ENCODE measurements around the gene TRPM4. TPM values are rescaled to one million over a fixed set of nuclear protein-coding genes. Genes with fewer than 3 reads are reported as not detected.
"Not testable (repeated sequence)": the region's sequence is repeated elsewhere in the genome, so short reads cannot be mapped to it uniquely, and the experiment has no call there.

The TRPM4 gene
- 44.1 TPM for total RNA-seq
- long read RNA-seq, full-length matches to known transcripts = 26 of 112 reads
- long read RNA-seq, partial matches to known transcripts = 65 of 112 reads
- long read RNA-seq, other reads (novel, unspliced or antisense) = 21 of 112 reads

DNA sequence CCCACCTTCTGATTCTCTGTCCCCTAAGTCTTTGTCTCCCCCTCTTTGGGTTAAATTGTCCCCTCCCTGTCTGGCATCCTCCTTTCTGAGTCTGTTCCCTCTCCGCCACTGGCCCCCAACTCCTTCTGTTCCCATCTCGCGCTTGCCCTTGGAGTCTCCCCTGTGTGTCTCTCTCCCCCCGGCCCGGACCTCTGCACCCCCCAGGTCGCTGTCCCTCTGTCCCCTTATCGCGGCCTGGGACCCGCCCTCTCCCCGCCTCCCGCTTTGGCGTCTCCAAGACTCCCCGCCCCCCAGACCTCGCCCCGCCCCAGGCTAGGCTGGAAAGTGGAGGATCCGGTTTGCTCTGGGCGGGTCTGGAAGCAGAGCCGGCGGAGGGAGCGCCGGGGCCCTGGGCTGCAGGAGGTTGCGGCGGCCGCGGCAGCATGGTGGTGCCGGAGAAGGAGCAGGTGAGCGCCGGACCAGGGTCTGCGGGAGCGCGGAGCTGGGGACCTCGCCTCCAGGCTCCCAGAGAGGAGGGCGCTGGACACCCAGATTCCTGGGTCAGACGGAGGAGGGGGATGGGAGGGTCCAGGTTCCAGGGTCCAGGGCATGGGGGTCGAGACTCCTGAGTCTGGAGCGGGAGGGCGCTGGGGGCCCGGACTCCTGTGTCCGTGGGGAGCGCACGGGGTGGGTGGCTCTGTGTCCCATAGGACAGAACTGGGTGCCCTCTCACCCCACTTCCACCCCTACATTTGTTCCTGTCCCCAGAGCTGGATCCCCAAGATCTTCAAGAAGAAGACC, at the start of gene TRPM4:
Gene TRPM4 (plus strand): TSS at position 348 of the 780 bp plus-strand sequence. CDS start 75 bp downstream, at position 423.
- DNase-seq (ENCODE audit: low spot score) = peak; percentile 96
- intact Hi-C loops (cut with DNase I) = loop anchor here (5.0 kb wide), 1 partner anchor 285 kb away; the partner anchor contains the start of gene PPP1R15A

DNA sequence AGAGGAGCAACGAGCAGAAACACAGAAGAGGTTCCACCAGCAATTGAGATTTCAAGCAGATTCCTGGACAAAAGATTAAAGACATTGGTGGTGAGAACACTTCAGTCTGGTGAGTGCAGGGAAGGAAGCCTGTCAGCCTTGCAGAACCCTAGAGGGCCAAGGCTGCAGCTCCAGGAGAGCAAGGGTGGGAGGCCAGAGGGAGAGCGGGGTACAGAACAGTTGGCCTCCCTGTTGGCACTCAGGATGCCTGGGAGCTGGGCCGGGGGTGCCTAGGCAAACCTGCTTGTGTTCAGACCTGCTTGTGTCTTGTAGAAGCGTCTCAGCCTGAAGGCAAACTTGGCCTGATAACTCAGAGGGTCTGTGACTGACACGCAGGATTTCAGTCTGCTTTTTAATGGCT, 48.5 kb upstream of the TRPM4 start:
- no peak for DNase-seq (ENCODE audit: low spot score)
- intact Hi-C loops (cut with DNase I) = no loop called here

- DNase-seq (ENCODE audit: low spot score) = no peak
- intact Hi-C loops (cut with DNase I) = no loop called here
Measured at GRCh38 chr19:49109569-49110233, 47.9 kb upstream of the TRPM4 start.

- intact Hi-C loops (cut with DNase I) = no loop called here
- no peak for DNase-seq (ENCODE audit: low spot score)
Measured at GRCh38 chr19:49110567-49110966, 47.0 kb upstream of the TRPM4 start.

GRCh38 chr19:49111218-49111998, 46.2 kb upstream of the TRPM4 start:
- intact Hi-C loops (cut with DNase I) = no loop called here
- no peak for DNase-seq (ENCODE audit: low spot score)

DNA sequence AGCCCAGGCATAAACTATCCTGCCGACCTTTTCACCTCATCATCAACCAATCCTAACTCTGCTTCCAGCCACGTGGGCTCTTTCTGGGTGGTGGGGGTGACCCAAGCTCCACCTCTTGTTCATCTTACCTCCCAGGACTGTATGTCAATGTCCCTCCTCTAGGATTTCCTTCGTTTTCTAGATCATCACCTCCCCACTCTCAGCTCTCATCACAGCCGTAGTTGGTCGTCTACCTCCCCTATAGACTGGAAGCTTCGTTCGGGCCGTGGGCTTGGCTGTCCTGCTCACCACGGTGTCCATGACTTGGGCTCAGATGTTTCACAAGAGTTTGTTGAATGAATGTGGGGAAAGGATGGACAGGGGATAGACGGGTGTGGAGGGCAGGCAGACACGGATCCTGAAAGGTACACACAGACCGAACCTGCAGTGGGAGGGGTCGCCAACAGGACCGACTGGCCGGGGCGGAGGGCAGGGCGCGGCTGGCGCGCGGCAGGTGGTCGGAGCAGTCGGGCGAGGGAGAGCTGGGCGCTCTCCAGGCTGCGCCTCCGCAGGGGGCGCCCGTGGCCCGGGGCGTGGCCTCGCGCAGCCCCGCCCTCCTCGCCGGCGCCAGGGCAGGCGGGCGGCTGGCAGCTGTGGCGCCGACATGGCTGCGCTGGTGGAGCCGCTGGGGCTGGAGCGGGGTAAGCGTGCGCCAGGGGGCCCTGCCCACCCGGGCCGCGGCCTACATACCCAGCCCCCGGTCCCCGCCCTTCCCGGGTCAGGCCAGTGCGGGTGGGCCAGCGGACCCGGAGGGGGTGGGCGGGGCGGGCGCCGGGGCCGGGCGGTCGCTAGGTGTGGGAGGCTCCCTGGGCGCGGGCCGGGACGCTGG, 43.6 kb upstream of the TRPM4 start, which contains the start of gene LIN7B:
Gene LIN7B (plus strand): TSS at position 609 of the 868 bp plus-strand sequence. CDS start 35 bp downstream, at position 644.
- DNase-seq (ENCODE audit: low spot score) = peak; percentile 87
- intact Hi-C loops (cut with DNase I) = loop anchor here (2.0 kb wide), 1 partner anchor 29 kb away; no protein-coding TSS in a partner anchor

GRCh38 chr19:49114630-49115363, 42.8 kb upstream of the TRPM4 start:
- no peak for DNase-seq (ENCODE audit: low spot score)
- intact Hi-C loops (cut with DNase I) = loop anchor here (2.0 kb wide), 1 partner anchor 28 kb away; no protein-coding TSS in a partner anchor

DNA sequence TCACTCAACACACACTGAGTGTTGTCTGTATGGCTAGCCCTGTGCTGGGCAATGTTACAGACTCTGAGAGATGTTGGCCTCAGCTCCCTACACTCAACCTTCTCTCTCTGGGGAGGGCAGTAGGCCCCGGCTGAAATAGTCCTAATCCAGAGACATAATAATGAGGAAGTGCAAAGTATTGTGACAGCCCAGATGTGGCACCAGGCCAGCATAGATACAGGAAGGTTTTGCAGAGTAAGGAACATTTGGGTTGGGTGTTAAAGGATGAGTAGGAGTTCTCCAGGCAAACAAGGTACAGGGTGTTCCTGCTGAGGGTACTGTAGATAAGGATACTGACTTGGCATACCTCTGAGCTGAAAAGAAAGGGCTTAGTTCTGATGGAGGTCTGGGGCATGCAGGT, 41.0 kb upstream of the TRPM4 start:
- intact Hi-C loops (cut with DNase I) = no loop called here

GRCh38 chr19:49117677-49118564, 39.7 kb upstream of the TRPM4 start:
- intact Hi-C loops (cut with DNase I) = loop anchor here (2.0 kb wide), 1 partner anchor 33 kb away; no protein-coding TSS in a partner anchor
- DNase-seq (ENCODE audit: low spot score) = no peak

More for the DNA sequence above, 41.0 kb upstream of the TRPM4 start:
- no peak for DNase-seq (ENCODE audit: low spot score)

DNA sequence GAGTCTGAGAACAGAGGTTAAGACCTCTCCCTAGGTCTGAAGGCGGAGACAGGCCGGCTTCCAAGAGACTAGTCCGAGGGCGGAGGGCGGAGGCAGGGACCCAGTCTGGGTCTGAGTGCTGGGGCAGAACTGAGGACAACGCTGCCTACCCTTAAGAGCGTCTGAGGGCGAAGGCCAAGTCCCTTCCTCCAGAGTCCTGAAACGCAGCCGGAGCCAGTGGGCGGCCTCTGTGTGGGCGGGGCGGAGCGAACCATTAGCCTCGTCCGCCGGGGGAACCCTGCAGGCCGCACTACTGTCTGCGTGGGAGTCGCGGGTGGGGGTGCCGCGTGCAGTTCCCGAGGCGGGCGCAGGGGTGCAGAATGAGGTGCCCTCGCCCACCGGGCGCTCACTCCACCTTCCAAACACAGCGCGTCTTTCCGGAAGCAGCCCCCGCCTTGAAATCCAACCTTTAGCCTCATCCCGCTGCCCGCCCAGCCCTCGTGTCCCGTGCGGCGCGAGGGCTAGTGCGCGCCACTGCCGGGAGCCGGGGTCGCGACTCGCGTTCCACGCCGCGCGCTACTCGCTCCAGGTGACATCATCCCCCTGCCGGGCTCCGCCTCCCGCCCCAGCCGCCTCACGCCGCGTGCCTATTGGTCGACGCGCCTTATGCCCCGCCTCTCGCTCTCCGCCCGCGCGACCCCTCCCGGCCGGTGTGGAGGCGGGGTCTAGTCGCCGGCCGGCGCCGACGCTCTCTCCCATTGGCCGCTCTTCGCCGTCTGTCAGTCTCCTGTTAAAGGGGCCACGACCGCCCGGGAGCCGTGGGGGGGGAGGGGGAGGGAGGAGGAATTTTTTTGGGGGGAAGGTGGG, 38.8 kb upstream of the TRPM4 start, which contains the start of gene C19orf73:
Gene C19orf73 (minus strand): TSS at position 579 of the 846 bp plus-strand sequence. CDS start 121 bp downstream, at position 458.
- intact Hi-C loops (cut with DNase I) = loop anchor here (2.0 kb wide), 1 partner anchor 32 kb away; no protein-coding TSS in a partner anchor
- peak; percentile 97 for DNase-seq (ENCODE audit: low spot score)

DNA sequence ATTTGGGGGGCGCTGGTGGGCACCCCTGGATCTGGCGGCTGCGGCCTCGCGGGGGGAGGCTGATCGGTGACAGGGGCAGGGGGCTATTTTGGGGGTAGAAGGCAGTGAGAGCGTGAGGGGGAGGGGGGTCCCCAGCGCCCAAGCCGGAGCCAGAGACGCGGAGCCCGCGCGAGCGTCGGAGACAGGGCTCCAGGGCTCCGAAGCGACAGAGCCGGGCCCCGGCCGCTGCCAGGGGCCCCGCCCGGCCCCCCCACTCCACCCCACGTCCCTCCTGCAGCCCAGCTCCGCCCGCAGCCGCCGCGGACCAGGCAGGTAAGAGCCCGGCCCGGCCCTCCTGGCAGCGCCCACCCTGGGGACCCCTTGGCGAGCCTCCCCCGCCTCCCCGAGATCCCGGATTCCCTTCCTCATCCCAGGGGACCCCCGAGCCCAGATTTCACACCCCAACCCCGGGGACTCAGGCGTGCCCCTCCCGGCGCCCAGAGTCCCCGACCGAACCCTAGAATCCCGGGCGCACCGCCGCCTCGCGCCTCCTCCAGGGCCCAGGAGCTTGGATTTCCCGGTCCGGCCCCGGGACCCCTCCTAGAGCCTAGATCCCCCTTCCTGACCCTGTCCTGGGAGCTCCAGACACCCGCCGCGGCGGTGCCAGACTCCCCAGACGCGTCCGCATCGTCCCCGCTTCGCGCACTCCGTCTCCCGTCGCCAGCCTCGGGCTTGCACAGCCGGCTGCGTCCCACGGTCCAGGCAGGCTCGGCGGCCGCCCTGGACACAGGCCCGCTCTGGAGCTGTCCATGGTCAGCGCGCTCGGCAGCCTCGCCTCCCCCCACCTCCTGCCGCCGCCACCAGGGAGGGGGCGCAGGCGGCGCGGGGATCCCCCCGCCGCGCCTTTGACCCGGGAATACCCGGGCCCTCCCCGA, 37.9 kb upstream of the TRPM4 start, which contains the start of gene PPFIA3:
Gene PPFIA3 (plus strand): TSS at position 134 of the 914 bp plus-strand sequence. CDS start 8,330 bp downstream, outside the sequence.
- intact Hi-C loops (cut with DNase I) = loop anchor here (2.0 kb wide), 1 partner anchor 31 kb away; no protein-coding TSS in a partner anchor
- no peak for DNase-seq (ENCODE audit: low spot score)

DNA sequence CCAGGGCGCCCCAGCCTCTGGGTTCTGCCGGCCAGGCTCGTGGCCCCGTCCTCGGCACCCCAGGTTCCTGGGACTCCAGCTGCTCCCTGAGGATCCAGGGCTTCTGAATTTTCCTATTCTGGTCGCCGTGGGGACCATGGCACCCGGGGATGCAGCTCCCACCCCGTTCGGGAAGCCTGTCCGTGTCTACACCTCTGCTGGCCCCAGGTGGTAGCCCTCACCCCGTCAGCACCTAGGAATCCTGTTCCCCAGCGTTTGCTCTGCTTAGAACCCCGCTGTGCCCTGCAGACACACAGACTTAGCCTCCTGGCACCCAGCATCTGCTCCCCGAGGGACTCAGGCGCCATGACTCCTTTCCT, 37.3 kb upstream of the TRPM4 start:
- intact Hi-C loops (cut with DNase I) = no loop called here
- no peak for DNase-seq (ENCODE audit: low spot score)

- intact Hi-C loops (cut with DNase I) = no loop called here
Measured at GRCh38 chr19:49120868-49121267, 36.7 kb upstream of the TRPM4 start.

GRCh38 chr19:49121841-49122240, 35.8 kb upstream of the TRPM4 start:
- intact Hi-C loops (cut with DNase I) = not testable (repeated sequence)

More at GRCh38 chr19:49120868-49121267, 36.7 kb upstream of the TRPM4 start:
- DNase-seq (ENCODE audit: low spot score) = no peak

GRCh38 chr19:49123285-49123684, 34.3 kb upstream of the TRPM4 start:
- intact Hi-C loops (cut with DNase I); DNase-seq (ENCODE audit: low spot score): not testable (repeated sequence)

More at GRCh38 chr19:49121841-49122240, 35.8 kb upstream of the TRPM4 start:
- DNase-seq (ENCODE audit: low spot score) = not testable (repeated sequence)
